ENCODE measurements around the gene ZNF576. TPM values are rescaled to one million over a fixed set of nuclear protein-coding genes. Genes with fewer than 3 reads are reported as not detected.

ZNF576 gene
- total RNA-seq, 1 donor from 2014 or later = 21.9 TPM

DNA sequence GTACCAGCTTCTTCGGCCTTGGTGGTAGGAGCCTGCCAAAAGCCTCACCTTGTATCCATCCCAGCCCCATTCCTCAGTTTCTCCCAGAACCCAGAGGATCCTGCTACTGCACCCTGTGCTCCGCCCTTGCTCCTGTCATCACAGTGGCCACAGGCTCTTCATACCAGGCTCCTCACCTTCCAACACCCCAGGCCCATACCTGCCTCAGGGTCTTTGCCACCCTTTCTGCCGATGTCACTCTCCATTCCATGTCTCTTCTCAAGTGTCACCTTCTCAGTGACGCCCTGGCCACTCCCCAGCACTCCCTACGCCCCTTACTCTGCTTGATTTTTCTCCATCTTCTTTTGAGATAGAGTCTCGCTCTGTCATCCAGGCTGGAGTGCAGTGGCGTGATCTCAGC, 13.5 kb downstream of the ZNF576 start:
- Histone ChIP-seq H3K4me3 (no peak overlapping the region), H3K27ac (no peak overlapping the region), H3K4me1 (peaks cover 15% of the 10 kb centered on the region), H3K9me3 (no peaks in the 10 kb centered on the region), H3K36me3 (peaks cover 0 to 17% of the 10 kb centered on the region in 2 donors), H3K27me3 (no peaks in the 10 kb centered on the region)
- no peak for DNase-seq (ENCODE audit: extremely low spot score in 2 of 2)
- intact Hi-C loops (cut with DNase I) = no loop called here
- TF ChIP-seq, protein P1, sequence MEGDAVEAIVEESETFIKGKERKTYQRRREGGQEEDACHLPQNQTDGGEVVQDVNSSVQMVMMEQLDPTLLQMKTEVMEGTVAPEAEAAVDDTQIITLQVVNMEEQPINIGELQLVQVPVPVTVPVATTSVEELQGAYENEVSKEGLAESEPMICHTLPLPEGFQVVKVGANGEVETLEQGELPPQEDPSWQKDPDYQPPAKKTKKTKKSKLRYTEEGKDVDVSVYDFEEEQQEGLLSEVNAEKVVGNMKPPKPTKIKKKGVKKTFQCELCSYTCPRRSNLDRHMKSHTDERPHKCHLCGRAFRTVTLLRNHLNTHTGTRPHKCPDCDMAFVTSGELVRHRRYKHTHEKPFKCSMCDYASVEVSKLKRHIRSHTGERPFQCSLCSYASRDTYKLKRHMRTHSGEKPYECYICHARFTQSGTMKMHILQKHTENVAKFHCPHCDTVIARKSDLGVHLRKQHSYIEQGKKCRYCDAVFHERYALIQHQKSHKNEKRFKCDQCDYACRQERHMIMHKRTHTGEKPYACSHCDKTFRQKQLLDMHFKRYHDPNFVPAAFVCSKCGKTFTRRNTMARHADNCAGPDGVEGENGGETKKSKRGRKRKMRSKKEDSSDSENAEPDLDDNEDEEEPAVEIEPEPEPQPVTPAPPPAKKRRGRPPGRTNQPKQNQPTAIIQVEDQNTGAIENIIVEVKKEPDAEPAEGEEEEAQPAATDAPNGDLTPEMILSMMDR (IDR thresholded peaks at IDR 0.05) = no peak
- TF ChIP-seq POLR2AphosphoS5 (IDR thresholded peaks at IDR 0.05; ENCODE audit: insufficient read depth in 1 of 2, low read depth in 1 of 2) (no peak), POLR2A (IDR thresholded peaks at IDR 0.05) (no peak)

- no peaks in the 10 kb centered on the region for H3K9me3 ChIP-seq
Observed at GRCh38 chr19:43610493-43610892, 14.1 kb downstream of the ZNF576 start.

GRCh38 chr19:43611788-43612187, 15.4 kb downstream of the ZNF576 start, which contains the start of gene SRRM5:
TSS of gene SRRM5 (plus strand) at chr19:43612088. CDS start at chr19:43612122, 34 bp downstream.
- no peak for DNase-seq (ENCODE audit: extremely low spot score in 2 of 2)
- Histone ChIP-seq H3K27me3 (no peaks in the 10 kb centered on the region), H3K4me3 (no peak within 1 kb of the TSS), H3K4me1 (peaks cover 6% of the 10 kb centered on the region), H3K27ac (no peak within 1 kb of the TSS), H3K9me3 (no peaks in the 10 kb centered on the region), H3K36me3 (peaks cover 0 to 15% of the 10 kb centered on the region in 2 donors)
- intact Hi-C loops (cut with DNase I) = no loop called here
- TF ChIP-seq, protein P1 (IDR thresholded peaks at IDR 0.05) = no peak
- no peak for TF ChIP-seq POLR2AphosphoS5 (IDR thresholded peaks at IDR 0.05; ENCODE audit: insufficient read depth in 1 of 2, low read depth in 1 of 2)
- no peak for TF ChIP-seq POLR2A (IDR thresholded peaks at IDR 0.05)

More at GRCh38 chr19:43610493-43610892, 14.1 kb downstream of the ZNF576 start:
- Histone ChIP-seq H3K27me3 (no peaks in the 10 kb centered on the region), H3K4me1 (peaks cover 15% of the 10 kb centered on the region), H3K36me3 (peaks cover 0 to 17% of the 10 kb centered on the region in 2 donors), H3K4me3 (no peak overlapping the region), H3K27ac (no peak overlapping the region)
- intact Hi-C loops (cut with DNase I) = no loop called here
- TF ChIP-seq, protein P1 (IDR thresholded peaks at IDR 0.05) = no peak
- TF ChIP-seq POLR2A (IDR thresholded peaks at IDR 0.05) (no peak), POLR2AphosphoS5 (IDR thresholded peaks at IDR 0.05; ENCODE audit: insufficient read depth in 1 of 2, low read depth in 1 of 2) (no peak)
- no peak for DNase-seq (ENCODE audit: extremely low spot score in 2 of 2)

DNA sequence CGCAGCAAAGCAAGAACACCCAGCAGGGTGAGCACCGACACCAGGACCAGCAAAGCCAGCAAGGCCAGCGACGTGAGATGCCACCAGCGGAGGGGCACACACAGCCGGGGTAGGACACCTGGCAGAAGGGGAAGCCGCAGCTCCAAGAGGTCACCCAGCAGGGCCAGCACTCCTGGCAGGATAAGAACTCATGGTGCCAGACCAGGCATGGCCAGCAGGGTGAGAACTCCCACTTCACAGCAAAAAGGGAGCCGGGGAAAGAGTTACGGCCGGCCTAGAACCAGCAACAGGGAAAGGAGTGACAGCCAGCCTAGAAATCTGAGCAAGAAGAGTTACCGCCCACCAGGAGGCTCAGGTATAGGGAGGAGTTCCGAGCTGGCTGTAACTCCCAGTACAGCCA, 16.0 kb downstream of the ZNF576 start:
- Histone ChIP-seq H3K27ac (no peak overlapping the region), H3K4me1 (no peaks in the 10 kb centered on the region), H3K36me3 (peaks cover 0 to 12% of the 10 kb centered on the region in 2 donors), H3K27me3 (no peaks in the 10 kb centered on the region), H3K9me3 (no peaks in the 10 kb centered on the region), H3K4me3 (no peak overlapping the region)
- TF ChIP-seq POLR2AphosphoS5 (IDR thresholded peaks at IDR 0.05; ENCODE audit: insufficient read depth in 1 of 2, low read depth in 1 of 2) = no peak
- no peak for TF ChIP-seq POLR2A (IDR thresholded peaks at IDR 0.05)
- TF ChIP-seq, protein P1 (IDR thresholded peaks at IDR 0.05) = no peak
- intact Hi-C loops (cut with DNase I) = no loop called here
- DNase-seq (ENCODE audit: extremely low spot score in 2 of 2) = no peak

DNA sequence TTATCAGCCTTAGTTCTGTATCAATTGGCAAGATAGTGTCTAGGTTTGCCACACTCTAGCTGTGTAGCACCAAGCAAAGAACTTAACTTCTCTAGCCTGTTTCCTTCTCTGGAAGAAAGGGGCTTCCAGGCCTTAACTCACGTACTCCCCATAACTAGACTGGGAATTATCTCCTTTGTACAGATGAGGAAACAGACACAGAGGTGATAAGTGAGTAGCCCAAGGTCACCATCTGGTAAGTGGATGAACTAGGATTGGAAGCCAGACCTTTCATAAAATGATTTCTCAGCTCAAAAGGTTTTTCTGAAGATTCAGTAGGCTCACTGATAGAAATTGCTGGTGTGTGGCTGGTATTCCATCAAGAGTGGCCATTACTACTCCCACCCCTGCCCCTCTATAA, 19.9 kb downstream of the ZNF576 start:
- Histone ChIP-seq H3K27me3 (no peaks in the 10 kb centered on the region), H3K36me3 (peaks cover 0 to 12% of the 10 kb centered on the region in 2 donors), H3K9me3 (no peaks in the 10 kb centered on the region), H3K4me1 (peaks cover 19% of the 10 kb centered on the region), H3K4me3 (no peak overlapping the region), H3K27ac (no peak overlapping the region)
- no peak for TF ChIP-seq POLR2AphosphoS5 (IDR thresholded peaks at IDR 0.05; ENCODE audit: insufficient read depth in 1 of 2, low read depth in 1 of 2)
- TF ChIP-seq POLR2A (IDR thresholded peaks at IDR 0.05) = no peak
- TF ChIP-seq, protein P1 (IDR thresholded peaks at IDR 0.05) = no peak
- intact Hi-C loops (cut with DNase I) = no loop called here
- no peak for DNase-seq (ENCODE audit: extremely low spot score in 2 of 2)
